Measurements from ENCODE around the gene FGD5. TPM values are rescaled to one million over a fixed set of nuclear protein-coding genes. Genes with fewer than 3 reads are reported as not detected.
A peak's percentile ranks its signal among the peaks of the same experiment; 100 is the strongest.

Gene FGD5
- total and polyA plus RNA-seq, 2 donors (not counting 1 experiment from before 2014, with no cell fraction given), result not detected

DNA sequence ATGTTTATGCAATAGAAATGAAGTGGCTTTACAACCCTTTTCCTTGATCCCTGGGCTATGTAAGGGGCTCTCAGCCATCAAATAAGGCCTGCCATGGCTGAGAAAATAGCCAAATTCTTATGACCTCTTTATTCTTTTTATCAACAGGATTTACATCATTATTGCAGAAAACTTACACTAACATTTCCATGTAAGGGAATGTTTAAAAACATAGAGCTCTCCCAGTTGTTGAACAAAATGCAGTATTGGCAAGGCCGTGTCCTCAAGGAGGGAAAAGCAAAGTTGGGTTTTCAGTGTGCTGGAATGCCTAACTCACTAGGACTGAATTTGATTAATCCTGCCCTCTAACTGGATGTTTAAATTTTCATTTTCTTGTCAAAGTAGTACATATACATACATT is 150.9 kb downstream of the FGD5 start:
- DNase-seq (no peak), ATAC-seq (ENCODE audit: low read depth) (no peak)
- peaks cover 2% of the 10 kb centered on the region for H3K4me1 Mint-ChIP-seq
- TF ChIP-seq, protein P1, sequence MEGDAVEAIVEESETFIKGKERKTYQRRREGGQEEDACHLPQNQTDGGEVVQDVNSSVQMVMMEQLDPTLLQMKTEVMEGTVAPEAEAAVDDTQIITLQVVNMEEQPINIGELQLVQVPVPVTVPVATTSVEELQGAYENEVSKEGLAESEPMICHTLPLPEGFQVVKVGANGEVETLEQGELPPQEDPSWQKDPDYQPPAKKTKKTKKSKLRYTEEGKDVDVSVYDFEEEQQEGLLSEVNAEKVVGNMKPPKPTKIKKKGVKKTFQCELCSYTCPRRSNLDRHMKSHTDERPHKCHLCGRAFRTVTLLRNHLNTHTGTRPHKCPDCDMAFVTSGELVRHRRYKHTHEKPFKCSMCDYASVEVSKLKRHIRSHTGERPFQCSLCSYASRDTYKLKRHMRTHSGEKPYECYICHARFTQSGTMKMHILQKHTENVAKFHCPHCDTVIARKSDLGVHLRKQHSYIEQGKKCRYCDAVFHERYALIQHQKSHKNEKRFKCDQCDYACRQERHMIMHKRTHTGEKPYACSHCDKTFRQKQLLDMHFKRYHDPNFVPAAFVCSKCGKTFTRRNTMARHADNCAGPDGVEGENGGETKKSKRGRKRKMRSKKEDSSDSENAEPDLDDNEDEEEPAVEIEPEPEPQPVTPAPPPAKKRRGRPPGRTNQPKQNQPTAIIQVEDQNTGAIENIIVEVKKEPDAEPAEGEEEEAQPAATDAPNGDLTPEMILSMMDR (IDR thresholded peaks at IDR 0.05), result no peak
- no peak for TF ChIP-seq EZH2 (IDR thresholded peaks at IDR 0.05; ENCODE audit: borderline replicate concordance, insufficient read depth, low read depth, low read length, poor library complexity, severe bottlenecking)
- peaks cover 5% of the 10 kb centered on the region for H4K20me1 ChIP-seq (ENCODE audit: control insufficient read depth, insufficient read depth, low read length, poor library complexity, severe bottlenecking)
- H3K4me1 ChIP-seq (ENCODE audit: control insufficient read depth in 2 of 2, insufficient read depth in 2 of 2, low read length in 2 of 2), result no peaks in the 10 kb centered on the region
- no peaks in the 10 kb centered on the region for H3K9me3 Mint-ChIP-seq (ENCODE audit: insufficient read depth)
- intact Hi-C loops (cut with micrococcal nuclease), result no loop called here
- no peaks in the 10 kb centered on the region for H3K27me3 ChIP-seq (replicated peaks in 1 of 4; ENCODE audit: control extremely low read depth in 1 of 4, control insufficient read depth in 3 of 4, insufficient read depth in 4 of 4, low read length in 3 of 4)
- peaks cover 66% of the 10 kb centered on the region for H3K79me2 ChIP-seq (ENCODE audit: control insufficient read depth, insufficient read depth, low read length)
- H2AFZ ChIP-seq (ENCODE audit: insufficient read depth, low read depth, low read length, poor library complexity, severe bottlenecking), result no peak overlapping the region
- H3K27ac ChIP-seq (ENCODE audit: low read length in 2 of 2), result no peak overlapping the region
- H3K36me3 ChIP-seq (replicated peaks in 1 of 2; ENCODE audit: control extremely low read depth in 1 of 2, control insufficient read depth in 1 of 2, extremely low read depth in 1 of 2, insufficient read depth in 2 of 2, low read length in 1 of 2), result peaks cover 4 to 21% of the 10 kb centered on the region in 2 experiments
- ChIA-PET CTCF (no interaction called here), POLR2A (no interaction called here)
- H3K9me3 ChIP-seq (ENCODE audit: control extremely low read depth in 1 of 3, control insufficient read depth in 2 of 3, insufficient read depth in 1 of 3, low read length in 2 of 3), result no peaks in the 10 kb centered on the region
- no CpG with 5 or more reads among the region's 1 CpG for WGBS (ENCODE audit: insufficient coverage)
- H3K27me3 Mint-ChIP-seq, result no peaks in the 10 kb centered on the region
- no peak overlapping the region for H3K4me2 ChIP-seq (replicated peaks; ENCODE audit: low read depth, low read length, poor library complexity, severe bottlenecking)
- H3K4me3 Mint-ChIP-seq, result no peak overlapping the region
- H3K9ac ChIP-seq (ENCODE audit: low read length), result no peak overlapping the region
- no peak overlapping the region for H3K4me3 ChIP-seq (ENCODE audit: control extremely low read depth in 1 of 5, extremely low read depth in 1 of 5, insufficient read depth in 1 of 5, low read depth in 2 of 5, low read length in 4 of 5)
- no peak overlapping the region for H3K27ac Mint-ChIP-seq

DNA sequence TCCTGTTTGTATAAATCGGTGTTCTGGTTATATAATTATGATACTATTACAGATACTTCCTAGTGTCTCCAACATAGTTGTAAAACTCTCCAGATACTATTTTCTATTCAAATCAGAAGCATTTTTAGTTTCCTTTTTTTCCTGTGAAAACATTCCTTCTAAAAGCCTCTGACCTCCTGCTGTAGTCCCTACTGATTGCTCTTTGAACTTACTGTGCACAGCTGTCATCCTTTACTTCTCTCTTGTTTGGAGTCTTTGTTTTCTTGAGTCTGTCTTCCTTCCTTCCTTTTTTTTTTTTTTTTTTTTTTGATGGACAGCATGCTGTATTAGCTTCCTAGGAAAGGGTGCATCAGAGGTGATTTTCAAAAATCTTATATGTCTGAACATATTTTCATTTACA is 157.6 kb downstream of the FGD5 start:
- ChIA-PET POLR2A (interaction anchor here (0.7 kb wide), 1 partner anchor 21 kb away, joined by 8 read pairs; no protein-coding TSS in a partner anchor), CTCF (interaction anchor here (0.9 kb wide), 1 partner anchor 8 kb away, joined by 3 read pairs; no protein-coding TSS in a partner anchor)
- Mint-ChIP-seq H3K9me3 (ENCODE audit: insufficient read depth) (peaks cover 2% of the 10 kb centered on the region), H3K4me1 (peaks cover 33% of the 10 kb centered on the region), H3K27me3 (no peaks in the 10 kb centered on the region), H3K27ac (no peak overlapping the region), H3K4me3 (no peak overlapping the region)
- no peak for ATAC-seq (ENCODE audit: low read depth)
- intact Hi-C loops (cut with micrococcal nuclease), result no loop called here
- H3K4me2 ChIP-seq (replicated peaks; ENCODE audit: low read depth, low read length, poor library complexity, severe bottlenecking), result no peak overlapping the region
- peak overlapping the region in 1 of 2 donors; percentile 51 for H3K27ac ChIP-seq (ENCODE audit: low read length in 2 of 2)
- H2AFZ ChIP-seq (ENCODE audit: insufficient read depth, low read depth, low read length, poor library complexity, severe bottlenecking), result no peak overlapping the region
- H3K36me3 ChIP-seq (replicated peaks in 1 of 2; ENCODE audit: control extremely low read depth in 1 of 2, control insufficient read depth in 1 of 2, extremely low read depth in 1 of 2, insufficient read depth in 2 of 2, low read length in 1 of 2), result peaks cover 6 to 17% of the 10 kb centered on the region in 2 experiments
- H3K4me1 ChIP-seq (ENCODE audit: control insufficient read depth in 2 of 2, insufficient read depth in 2 of 2, low read length in 2 of 2), result peaks cover 9 to 12% of the 10 kb centered on the region in 2 donors
- H3K9ac ChIP-seq (ENCODE audit: low read length), result no peak overlapping the region
- H3K79me2 ChIP-seq (ENCODE audit: control insufficient read depth, insufficient read depth, low read length), result peaks cover 65% of the 10 kb centered on the region
- WGBS (ENCODE audit: insufficient coverage), result no CpG with 5 or more reads among the region's 1 CpG
- H3K9me3 ChIP-seq (ENCODE audit: control extremely low read depth in 1 of 3, control insufficient read depth in 2 of 3, insufficient read depth in 1 of 3, low read length in 2 of 3), result no peaks in the 10 kb centered on the region
- TF ChIP-seq EZH2 (IDR thresholded peaks at IDR 0.05; ENCODE audit: borderline replicate concordance, insufficient read depth, low read depth, low read length, poor library complexity, severe bottlenecking), result no peak
- TF ChIP-seq, protein P1 (IDR thresholded peaks at IDR 0.05), result no peak
- no peaks in the 10 kb centered on the region for H3K27me3 ChIP-seq (replicated peaks in 1 of 4; ENCODE audit: control extremely low read depth in 1 of 4, control insufficient read depth in 3 of 4, insufficient read depth in 4 of 4, low read length in 3 of 4)
- peaks cover 13% of the 10 kb centered on the region for H4K20me1 ChIP-seq (ENCODE audit: control insufficient read depth, insufficient read depth, low read length, poor library complexity, severe bottlenecking)
- H3K4me3 ChIP-seq (ENCODE audit: control extremely low read depth in 1 of 5, extremely low read depth in 1 of 5, insufficient read depth in 1 of 5, low read depth in 2 of 5, low read length in 4 of 5), result no peak overlapping the region
- DNase-seq, result no peak
